Subcutaneous adipose tissue (tissue), 4 donors: ENCODE data around the gene ZNF70. TPM values are rescaled to one million over a fixed set of nuclear protein-coding genes. Genes with fewer than 3 reads are reported as not detected.

ENCODE experiments used
- total RNA-seq, 4 donors: library from RNA; depleted of rRNA; stranded (reverse); fragments of >200 nt; gene quantifications; one replicate each; pipeline ENCODE4 v1.1.0, GENCODE V29; 2016
- TF ChIP-seq, protein P1 (sequence below): fragments of 450-650 bp; IDR thresholded peaks from one replicate; pipeline ENCODE4 v1.5.1; 2016; ENCODE audit warnings: low read depth, mild to moderate bottlenecking, control low read depth, antibody characterized with exemption, moderate library complexity

ZNF70 gene
- total RNA-seq, 4 donors from 2014 or later: 2.9 to 7.0 (median 3.7) TPM

DNA sequence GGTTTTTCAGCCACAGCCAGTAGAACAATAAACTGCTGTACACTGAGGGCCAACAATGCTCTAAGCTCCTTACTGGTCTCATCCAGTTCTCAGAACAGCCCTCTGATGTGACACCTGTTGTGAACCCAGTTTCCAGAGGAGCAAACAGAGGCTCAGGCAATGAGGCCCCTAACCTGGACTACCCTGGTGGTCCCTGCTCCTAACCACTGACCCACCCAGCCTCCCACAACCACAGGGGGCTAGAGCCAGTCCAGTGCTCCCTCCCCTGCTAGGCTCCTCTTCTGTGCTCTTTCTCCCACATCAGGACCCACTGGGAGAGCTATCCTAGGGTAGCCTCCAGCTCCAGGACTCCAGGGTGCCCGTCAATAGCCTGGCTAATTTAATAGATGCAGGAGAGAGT is 31.8 kb upstream of the ZNF70 start:
- TF ChIP-seq, protein P1, sequence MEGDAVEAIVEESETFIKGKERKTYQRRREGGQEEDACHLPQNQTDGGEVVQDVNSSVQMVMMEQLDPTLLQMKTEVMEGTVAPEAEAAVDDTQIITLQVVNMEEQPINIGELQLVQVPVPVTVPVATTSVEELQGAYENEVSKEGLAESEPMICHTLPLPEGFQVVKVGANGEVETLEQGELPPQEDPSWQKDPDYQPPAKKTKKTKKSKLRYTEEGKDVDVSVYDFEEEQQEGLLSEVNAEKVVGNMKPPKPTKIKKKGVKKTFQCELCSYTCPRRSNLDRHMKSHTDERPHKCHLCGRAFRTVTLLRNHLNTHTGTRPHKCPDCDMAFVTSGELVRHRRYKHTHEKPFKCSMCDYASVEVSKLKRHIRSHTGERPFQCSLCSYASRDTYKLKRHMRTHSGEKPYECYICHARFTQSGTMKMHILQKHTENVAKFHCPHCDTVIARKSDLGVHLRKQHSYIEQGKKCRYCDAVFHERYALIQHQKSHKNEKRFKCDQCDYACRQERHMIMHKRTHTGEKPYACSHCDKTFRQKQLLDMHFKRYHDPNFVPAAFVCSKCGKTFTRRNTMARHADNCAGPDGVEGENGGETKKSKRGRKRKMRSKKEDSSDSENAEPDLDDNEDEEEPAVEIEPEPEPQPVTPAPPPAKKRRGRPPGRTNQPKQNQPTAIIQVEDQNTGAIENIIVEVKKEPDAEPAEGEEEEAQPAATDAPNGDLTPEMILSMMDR: no peak

- TF ChIP-seq, protein P1: no peak
Observed at GRCh38 chr22:23782252-23782651, 31.3 kb upstream of the ZNF70 start.

DNA sequence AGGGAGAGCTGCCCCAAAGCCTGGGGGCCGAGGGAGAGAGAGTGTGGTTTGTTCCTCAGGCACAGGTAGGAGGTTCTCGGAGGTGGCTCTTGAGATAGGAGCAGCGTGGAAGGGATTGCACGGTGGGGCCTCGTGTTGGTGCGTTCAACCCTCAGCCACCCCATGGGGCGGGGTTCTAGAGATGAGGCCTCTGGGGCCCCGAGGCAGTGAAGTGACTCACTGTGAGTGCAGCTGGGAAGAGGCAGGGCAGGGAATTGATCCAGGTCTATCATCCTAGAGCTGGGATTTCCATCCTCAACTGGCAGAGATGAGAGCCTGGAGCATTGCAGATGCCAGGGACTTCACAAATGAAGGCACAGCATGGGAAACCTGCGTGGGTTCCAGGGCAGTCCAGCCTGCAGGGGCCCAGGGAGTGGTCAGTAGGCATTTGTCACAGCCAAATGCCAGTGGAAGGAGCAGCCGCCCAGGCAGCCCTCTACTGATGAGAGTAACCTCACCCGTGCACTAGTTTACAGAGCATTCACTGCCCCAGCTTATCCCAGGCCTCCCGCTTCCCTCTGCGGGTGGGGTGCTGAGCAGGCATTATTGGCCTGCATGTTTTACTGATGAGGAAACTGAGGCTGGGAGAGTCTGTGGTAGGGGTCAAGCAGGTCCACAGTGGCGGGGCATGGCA is 30.7 kb upstream of the ZNF70 start:
- TF ChIP-seq, protein P1: no peak

DNA sequence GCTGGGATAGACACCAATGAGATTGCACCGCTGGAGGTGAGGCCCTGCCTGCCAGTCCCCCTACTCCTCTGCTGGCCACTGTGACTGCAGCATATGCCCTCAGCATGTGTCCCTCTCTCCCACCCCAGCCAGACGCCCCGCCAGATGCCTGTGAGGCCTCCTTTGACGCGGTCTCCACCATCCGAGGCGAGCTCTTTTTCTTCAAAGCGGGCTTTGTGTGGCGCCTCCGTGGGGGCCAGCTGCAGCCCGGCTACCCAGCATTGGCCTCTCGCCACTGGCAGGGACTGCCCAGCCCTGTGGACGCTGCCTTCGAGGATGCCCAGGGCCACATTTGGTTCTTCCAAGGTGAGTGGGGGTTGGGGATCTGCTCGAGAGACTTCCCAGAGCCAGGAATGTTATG is 30.2 kb upstream of the ZNF70 start:
- TF ChIP-seq, protein P1: no peak

DNA sequence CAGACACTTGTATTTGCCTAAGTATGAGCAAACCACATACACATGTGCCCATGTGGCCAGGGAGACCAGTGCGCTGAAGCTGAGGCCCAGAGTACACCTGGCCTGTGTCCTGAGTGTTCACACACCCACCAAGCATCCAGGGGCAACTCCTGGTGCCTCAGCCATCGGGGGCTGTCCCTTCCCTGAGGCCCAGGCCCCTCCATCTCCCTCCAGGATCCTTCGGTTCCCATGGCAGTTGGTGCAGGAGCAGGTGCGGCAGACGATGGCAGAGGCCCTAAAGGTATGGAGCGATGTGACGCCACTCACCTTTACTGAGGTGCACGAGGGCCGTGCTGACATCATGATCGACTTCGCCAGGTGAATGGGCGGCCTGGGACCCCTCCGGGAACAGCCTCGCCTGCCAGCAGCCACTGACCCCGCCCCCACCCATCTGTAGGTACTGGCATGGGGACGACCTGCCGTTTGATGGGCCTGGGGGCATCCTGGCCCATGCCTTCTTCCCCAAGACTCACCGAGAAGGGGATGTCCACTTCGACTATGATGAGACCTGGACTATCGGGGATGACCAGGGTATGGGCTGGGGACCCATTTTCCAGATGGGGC is 29.3 kb upstream of the ZNF70 start:
- TF ChIP-seq, protein P1: no peak

GRCh38 chr22:23779731-23780130 is 28.8 kb upstream of the ZNF70 start:
- TF ChIP-seq, protein P1: no peak

DNA sequence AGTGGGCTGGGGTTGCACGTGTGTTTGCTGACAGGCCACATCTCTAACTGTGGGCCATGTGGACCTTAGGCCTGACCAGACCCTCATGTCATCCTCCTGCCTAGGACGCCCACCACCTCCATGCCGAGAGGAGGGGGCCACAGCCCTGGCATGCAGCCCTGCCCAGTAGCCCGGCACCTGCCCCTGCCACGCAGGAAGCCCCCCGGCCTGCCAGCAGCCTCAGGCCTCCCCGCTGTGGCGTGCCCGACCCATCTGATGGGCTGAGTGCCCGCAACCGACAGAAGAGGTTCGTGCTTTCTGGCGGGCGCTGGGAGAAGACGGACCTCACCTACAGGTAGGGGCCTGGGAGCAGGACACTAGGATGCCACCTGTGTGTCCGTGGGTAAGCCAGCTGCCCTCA is 28.2 kb upstream of the ZNF70 start:
- TF ChIP-seq, protein P1: no peak
